Measurements from ENCODE around the gene ACBD4. TPM values are rescaled to one million over a fixed set of nuclear protein-coding genes. Genes with fewer than 3 reads are reported as not detected.

The ACBD4 gene
- total RNA-seq, 2 donors from 2014 or later = 18.8 to 23.3 TPM

DNA sequence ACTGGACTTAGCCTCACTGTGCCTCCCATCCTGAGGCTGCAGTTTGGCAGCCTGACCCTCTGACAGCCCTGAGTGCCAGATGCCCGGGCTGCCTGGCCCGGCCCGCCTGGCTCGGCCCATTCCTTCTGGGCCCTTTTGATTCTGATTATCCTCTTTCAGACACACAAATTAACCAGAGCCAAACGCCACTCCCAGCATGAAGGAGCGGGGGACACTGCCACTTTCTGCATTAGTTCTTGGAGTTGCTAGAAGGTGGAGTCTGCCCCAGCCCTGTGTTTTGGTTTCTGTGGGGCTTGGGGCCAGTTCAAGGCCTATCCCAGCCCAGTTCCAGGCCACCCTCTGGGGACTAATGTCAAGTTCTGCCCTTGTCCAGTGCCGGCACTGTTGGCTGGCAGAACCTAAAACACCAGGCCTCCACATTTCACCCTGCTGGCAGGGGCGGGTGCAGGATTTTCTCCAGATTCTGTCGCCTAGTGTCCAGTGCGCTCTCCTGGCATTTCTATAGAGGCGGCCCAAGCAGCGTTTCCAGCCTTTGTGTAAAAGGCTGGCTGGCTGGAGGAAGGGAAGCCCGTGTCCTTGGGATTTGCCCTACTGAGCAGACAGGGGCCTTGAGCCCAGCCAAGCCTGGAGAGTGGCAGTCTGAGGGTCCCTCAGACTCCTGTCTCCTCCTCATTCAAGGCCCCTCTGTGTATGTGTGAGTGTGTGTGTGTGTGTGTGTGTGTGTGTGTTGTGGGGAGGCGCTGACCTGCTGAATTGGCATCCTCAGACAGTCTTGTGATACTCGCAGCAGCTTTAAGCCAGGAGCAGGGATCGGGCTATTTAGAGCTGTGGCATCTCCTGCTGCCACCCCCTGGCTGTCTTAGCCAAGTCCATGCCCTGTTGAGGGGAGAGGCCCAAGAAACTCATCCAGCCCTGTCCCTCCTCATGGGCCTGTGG is 24.5 kb upstream of the ACBD4 start:
- Histone ChIP-seq H3K27me3 (replicated peaks; ENCODE audit: insufficient read depth) (no peaks in the 10 kb centered on the region), H3K36me3 (no peaks in the 10 kb centered on the region), H3K4me3 (no peak overlapping the region), H3K9me3 (no peaks in the 10 kb centered on the region), H3K27ac (no peak overlapping the region), H3K4me1 (replicated peaks) (no peaks in the 10 kb centered on the region)
- no peak for DNase-seq (ENCODE audit: low spot score)
- 74% methylated on average over 16 of the region's 16 CpGs for WGBS
- TF ChIP-seq POLR2AphosphoS5 (IDR thresholded peaks at IDR 0.05) (no peak), POLR2A (IDR thresholded peaks at IDR 0.05) (no peak)
- TF ChIP-seq, protein P1, sequence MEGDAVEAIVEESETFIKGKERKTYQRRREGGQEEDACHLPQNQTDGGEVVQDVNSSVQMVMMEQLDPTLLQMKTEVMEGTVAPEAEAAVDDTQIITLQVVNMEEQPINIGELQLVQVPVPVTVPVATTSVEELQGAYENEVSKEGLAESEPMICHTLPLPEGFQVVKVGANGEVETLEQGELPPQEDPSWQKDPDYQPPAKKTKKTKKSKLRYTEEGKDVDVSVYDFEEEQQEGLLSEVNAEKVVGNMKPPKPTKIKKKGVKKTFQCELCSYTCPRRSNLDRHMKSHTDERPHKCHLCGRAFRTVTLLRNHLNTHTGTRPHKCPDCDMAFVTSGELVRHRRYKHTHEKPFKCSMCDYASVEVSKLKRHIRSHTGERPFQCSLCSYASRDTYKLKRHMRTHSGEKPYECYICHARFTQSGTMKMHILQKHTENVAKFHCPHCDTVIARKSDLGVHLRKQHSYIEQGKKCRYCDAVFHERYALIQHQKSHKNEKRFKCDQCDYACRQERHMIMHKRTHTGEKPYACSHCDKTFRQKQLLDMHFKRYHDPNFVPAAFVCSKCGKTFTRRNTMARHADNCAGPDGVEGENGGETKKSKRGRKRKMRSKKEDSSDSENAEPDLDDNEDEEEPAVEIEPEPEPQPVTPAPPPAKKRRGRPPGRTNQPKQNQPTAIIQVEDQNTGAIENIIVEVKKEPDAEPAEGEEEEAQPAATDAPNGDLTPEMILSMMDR (IDR thresholded peaks at IDR 0.05) = no peak
- intact Hi-C loops (cut with DNase I) = no loop called here

DNA sequence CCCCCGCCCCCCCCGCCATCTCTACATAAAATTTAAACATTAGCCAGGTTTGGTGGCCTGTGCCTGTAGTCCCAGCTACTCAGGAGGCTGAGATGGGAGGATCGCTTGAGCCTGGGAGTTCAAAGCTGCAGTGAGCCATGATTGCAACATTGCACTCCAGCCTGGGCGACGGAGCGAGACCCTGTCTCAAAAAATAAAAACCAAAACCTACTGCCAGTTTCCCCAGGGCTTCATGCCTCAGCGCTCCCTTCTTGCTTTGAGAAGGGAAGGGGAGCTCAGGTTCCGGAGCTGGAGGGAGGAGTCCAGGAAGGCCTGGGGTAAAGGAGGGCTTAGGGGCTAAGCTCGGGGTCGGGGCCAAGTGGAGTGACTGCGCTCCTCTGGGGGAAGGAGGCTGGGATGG is 23.6 kb upstream of the ACBD4 start:
- DNase-seq (ENCODE audit: low spot score) = no peak
- 92% methylated on average over 11 of the region's 11 CpGs for WGBS
- Histone ChIP-seq H3K27ac (no peak overlapping the region), H3K4me3 (no peak overlapping the region), H3K4me1 (replicated peaks) (no peaks in the 10 kb centered on the region), H3K27me3 (replicated peaks; ENCODE audit: insufficient read depth) (no peaks in the 10 kb centered on the region), H3K36me3 (no peaks in the 10 kb centered on the region), H3K9me3 (no peaks in the 10 kb centered on the region)
- intact Hi-C loops (cut with DNase I) = no loop called here
- TF ChIP-seq, protein P1 (IDR thresholded peaks at IDR 0.05) = no peak
- no peak for TF ChIP-seq POLR2A (IDR thresholded peaks at IDR 0.05)
- TF ChIP-seq POLR2AphosphoS5 (IDR thresholded peaks at IDR 0.05) = no peak

DNA sequence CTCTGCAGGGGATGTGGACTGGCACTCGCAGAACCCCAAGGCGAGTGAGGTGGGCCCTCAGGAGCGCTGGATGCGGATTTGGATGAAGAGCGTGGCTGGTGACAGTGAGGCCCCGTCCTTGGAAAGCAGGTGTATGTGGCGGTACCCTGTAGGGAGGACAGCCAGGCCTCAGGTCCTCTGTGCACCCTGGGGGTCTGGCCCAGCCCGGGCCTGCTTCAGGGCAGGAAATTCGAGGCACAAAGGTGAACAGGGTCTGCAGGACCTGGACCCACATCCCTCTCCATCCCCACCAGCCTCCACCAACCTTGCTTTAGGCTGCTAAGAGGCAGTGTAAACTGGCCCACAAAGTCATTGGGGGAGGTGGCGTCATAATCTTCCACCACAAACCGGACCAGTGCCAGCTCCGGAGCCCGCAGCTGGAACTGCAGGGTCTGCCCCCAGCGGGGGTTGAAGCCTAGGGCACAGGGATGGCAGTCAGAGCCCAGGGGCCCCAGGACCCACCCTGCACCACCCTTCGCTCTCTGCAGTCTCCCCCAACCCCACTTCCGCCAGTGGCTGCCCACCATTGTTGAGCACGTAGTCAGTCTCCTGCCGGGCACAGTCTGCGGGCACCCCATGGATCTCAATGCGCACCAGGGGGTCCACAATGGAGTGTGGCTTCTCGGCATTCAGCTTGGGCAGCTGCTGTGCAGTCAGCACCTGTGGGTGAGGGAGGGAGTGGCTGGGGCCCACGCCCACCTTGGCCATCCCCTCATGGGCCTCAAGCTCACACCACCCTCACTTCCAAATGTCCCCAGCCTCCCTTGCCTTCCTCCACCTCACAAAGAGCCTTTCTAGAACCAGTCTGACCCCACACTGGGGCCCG is 22.7 kb upstream of the ACBD4 start:
- no peak for DNase-seq (ENCODE audit: low spot score)
- intact Hi-C loops (cut with DNase I) = no loop called here
- WGBS = 93% methylated on average over 22 of the region's 23 CpGs
- no peak overlapping the region for H3K4me3 ChIP-seq
- no peaks in the 10 kb centered on the region for H3K27me3 ChIP-seq (replicated peaks; ENCODE audit: insufficient read depth)
- H3K36me3 ChIP-seq = no peaks in the 10 kb centered on the region
- no peaks in the 10 kb centered on the region for H3K4me1 ChIP-seq (replicated peaks)
- no peaks in the 10 kb centered on the region for H3K9me3 ChIP-seq
- TF ChIP-seq, protein P1 (IDR thresholded peaks at IDR 0.05) = no peak
- TF ChIP-seq POLR2A (IDR thresholded peaks at IDR 0.05) (no peak), POLR2AphosphoS5 (IDR thresholded peaks at IDR 0.05) (no peak)
- H3K27ac ChIP-seq = no peak overlapping the region

DNA sequence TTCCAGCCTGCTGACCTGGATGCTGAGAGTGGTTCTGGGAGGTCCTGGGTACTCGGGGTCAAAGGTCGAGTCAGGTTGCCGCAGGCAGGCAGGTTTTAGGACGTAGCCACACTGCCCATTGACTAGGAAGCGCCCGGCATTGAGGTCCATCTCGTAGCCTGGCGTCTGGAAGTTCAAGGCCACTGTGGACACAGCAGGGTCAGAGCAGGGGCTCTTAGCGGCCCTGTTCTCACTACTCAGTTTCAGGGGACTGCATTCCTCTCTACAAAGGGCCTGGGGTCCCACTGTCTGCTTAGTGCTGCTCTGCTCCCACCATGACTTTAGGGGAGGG is 22.1 kb upstream of the ACBD4 start:
- H3K4me3 ChIP-seq = no peak overlapping the region
- no peaks in the 10 kb centered on the region for H3K36me3 ChIP-seq
- DNase-seq (ENCODE audit: low spot score) = no peak
- no peaks in the 10 kb centered on the region for H3K4me1 ChIP-seq (replicated peaks)
- TF ChIP-seq POLR2AphosphoS5 (IDR thresholded peaks at IDR 0.05) (no peak), POLR2A (IDR thresholded peaks at IDR 0.05) (no peak)
- TF ChIP-seq, protein P1 (IDR thresholded peaks at IDR 0.05) = no peak
- H3K27ac ChIP-seq = no peak overlapping the region
- intact Hi-C loops (cut with DNase I) = no loop called here
- no peaks in the 10 kb centered on the region for H3K27me3 ChIP-seq (replicated peaks; ENCODE audit: insufficient read depth)
- no peaks in the 10 kb centered on the region for H3K9me3 ChIP-seq
- WGBS = 89% methylated on average over 9 of the region's 9 CpGs

All from prostate gland (tissue), 2 donors.